Measurements from ENCODE around the gene NOS1. TPM values are rescaled to one million over a fixed set of nuclear protein-coding genes. Genes with fewer than 3 reads are reported as not detected.

The NOS1 gene
- total and polyA plus RNA-seq, 2 of the 8 experiments (the other 6 are each of a cell fraction or from before 2014, with no cell fraction given), result 1.5 to 2.0 TPM

GRCh38 chr12:117212563-117213190 is 148.7 kb downstream of the NOS1 start (continued):
- no peak for TF ChIP-seq CHD7 (IDR thresholded peaks at IDR 0.05; ENCODE audit: insufficient replicate concordance, low read length)
- TF ChIP-seq CEBPB (IDR thresholded peaks at IDR 0.05; ENCODE audit: low read depth, low read length), result peak; percentile 86
- TF ChIP-seq CTBP2 (IDR thresholded peaks at IDR 0.05; ENCODE audit: borderline replicate concordance, insufficient read depth, insufficient read length, low read length), result no peak
- no peak for TF ChIP-seq EGR1 (IDR thresholded peaks at IDR 0.05; ENCODE audit: borderline replicate concordance, low read depth, low read length)
- TF ChIP-seq CTCF (IDR thresholded peaks at IDR 0.05; ENCODE audit: control extremely low read depth in 1 of 3, insufficient read depth in 1 of 3, low read depth in 1 of 3, low read length in 3 of 3), result peak; percentile 66 to 92 (median 87)
- peak; percentile 97 to 98 for TF ChIP-seq RAD21 (IDR thresholded peaks at IDR 0.05 in 1 of 2, conservative IDR thresholded peaks at IDR 0.05 in 1 of 2; ENCODE audit: low read depth in 2 of 2, low read length in 2 of 2)
- no peak for TF ChIP-seq KDM5A (IDR thresholded peaks at IDR 0.05; ENCODE audit: low read length)

Measured in H1 (cell line).